ENCODE measurements around the gene CCDC148.

GRCh38 chr2:158144914-158145625 is 311.5 kb downstream of the CCDC148 start:
- TF ChIP-seq CTCF (IDR thresholded peaks at IDR 0.05; ENCODE audit: low read depth, low read length) (no peak), EZH2phosphoT487 (IDR thresholded peaks at IDR 0.05; ENCODE audit: low read depth) (no peak)
